ENCODE results near the gene MED15. TPM values are rescaled to one million over a fixed set of nuclear protein-coding genes. Genes with fewer than 3 reads are reported as not detected.
A peak's percentile ranks its signal among the peaks of the same experiment; 100 is the strongest.

The MED15 gene
- total RNA-seq, 4 donors from 2014 or later, result 16.5 to 110 (median 38.6) TPM

DNA sequence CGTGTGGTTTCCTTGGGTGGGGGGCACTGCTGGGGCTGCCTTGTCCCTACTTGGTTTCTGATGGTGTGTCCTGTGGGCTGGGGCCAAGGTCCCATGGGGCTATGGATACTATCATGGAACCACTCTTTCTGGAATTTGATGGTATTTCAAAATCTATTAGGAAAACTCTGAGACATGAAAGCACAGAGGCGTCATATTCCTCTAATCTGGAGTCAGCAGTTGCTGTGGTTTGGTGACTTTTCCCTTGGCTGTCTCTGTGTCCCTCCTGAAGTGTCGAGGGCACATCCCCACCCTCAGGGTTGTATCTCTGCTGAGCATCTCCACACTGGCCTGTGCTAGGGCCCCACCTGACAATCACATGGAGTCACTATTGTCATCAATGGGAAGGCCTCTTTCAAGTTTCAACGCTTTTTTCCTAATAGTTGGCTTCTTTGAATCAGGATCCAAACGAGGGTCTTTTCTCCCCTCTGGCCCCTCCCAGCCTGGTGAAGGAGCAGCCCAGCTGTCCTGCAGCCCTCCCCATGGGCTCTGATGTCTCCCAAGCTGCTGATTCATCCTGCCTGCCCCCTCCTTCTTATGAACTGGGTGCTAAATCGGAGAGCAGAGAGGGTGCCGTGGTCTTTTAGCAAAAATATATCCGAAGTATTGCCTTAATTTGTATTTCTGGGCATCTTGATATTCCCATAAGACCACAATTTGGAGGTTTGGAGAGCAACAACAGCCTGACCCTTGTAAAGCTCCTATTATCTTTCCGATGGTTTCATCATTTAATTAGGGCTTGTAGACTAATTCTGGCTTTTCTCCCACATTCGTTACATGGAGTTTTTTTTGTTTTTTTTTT, 38.5 kb downstream of the MED15 start:
- no peak overlapping the region for H3K4me3 ChIP-seq
- intact Hi-C loops (cut with DNase I; ENCODE audit: low total_unique reads), result no loop called here
- TF ChIP-seq POLR2A (IDR thresholded peaks at IDR 0.05), result no peak
- TF ChIP-seq, protein P1, sequence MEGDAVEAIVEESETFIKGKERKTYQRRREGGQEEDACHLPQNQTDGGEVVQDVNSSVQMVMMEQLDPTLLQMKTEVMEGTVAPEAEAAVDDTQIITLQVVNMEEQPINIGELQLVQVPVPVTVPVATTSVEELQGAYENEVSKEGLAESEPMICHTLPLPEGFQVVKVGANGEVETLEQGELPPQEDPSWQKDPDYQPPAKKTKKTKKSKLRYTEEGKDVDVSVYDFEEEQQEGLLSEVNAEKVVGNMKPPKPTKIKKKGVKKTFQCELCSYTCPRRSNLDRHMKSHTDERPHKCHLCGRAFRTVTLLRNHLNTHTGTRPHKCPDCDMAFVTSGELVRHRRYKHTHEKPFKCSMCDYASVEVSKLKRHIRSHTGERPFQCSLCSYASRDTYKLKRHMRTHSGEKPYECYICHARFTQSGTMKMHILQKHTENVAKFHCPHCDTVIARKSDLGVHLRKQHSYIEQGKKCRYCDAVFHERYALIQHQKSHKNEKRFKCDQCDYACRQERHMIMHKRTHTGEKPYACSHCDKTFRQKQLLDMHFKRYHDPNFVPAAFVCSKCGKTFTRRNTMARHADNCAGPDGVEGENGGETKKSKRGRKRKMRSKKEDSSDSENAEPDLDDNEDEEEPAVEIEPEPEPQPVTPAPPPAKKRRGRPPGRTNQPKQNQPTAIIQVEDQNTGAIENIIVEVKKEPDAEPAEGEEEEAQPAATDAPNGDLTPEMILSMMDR (IDR thresholded peaks at IDR 0.05), result no peak
- H3K27me3 ChIP-seq, result no peaks in the 10 kb centered on the region
- no peaks in the 10 kb centered on the region for H3K36me3 ChIP-seq
- peak in 1 of 2 donors; percentile 12 for DNase-seq
- H3K4me1 ChIP-seq, result peaks cover 8 to 18% of the 10 kb centered on the region in 2 donors
- no peaks in the 10 kb centered on the region for H3K9me3 ChIP-seq
- H3K27ac ChIP-seq, result peak overlapping the region in 1 of 2 donors; percentile 58

DNA sequence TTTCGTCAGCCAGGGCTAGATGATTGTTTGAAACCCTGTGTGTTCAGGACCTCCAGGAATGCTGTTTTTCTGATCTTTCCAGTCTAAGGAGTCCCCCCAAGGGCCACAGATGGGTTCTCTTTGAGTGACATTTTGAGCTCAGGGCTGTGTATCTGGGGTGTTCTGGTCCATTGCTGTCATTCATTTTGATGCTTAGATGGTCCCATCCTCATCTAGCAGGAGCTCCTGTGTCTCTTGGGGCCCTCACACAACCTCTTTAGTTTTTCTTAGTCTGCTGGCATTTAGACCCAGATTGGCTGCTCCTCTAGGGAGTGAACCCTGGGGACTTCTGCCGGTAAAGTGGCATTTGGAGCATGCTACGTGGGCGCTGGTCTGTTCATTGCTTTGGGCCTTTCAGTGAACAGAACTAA, 39.1 kb downstream of the MED15 start:
- DNase-seq, result peak in 1 of 2 donors; percentile 1
- H3K9me3 ChIP-seq, result no peaks in the 10 kb centered on the region
- intact Hi-C loops (cut with DNase I; ENCODE audit: low total_unique reads), result no loop called here
- peaks cover 10 to 20% of the 10 kb centered on the region in 2 donors for H3K4me1 ChIP-seq
- no peaks in the 10 kb centered on the region for H3K36me3 ChIP-seq
- TF ChIP-seq POLR2A (IDR thresholded peaks at IDR 0.05), result no peak
- TF ChIP-seq, protein P1 (IDR thresholded peaks at IDR 0.05), result no peak
- no peaks in the 10 kb centered on the region for H3K27me3 ChIP-seq
- peak overlapping the region in 1 of 2 donors; percentile 58 for H3K27ac ChIP-seq
- H3K4me3 ChIP-seq, result no peak overlapping the region

DNA sequence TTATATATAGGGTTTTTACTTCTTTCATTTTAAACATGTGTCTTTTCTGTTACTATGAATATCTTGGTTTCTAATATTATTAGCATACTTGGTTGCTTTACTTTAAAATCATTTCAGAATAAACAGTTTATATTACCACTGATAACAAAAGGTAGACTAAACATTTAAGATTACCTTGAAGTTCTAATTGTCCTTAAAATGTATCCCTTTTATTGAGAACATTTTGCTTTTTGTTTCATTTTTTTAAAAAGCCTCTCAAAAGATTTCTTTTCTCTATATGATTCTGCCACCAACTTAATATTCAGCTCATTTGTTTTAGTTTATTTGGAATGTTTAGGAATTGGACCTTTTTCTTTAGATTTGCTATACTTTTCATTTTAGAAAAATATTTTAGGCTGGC, 39.6 kb downstream of the MED15 start:
- Histone ChIP-seq H3K27me3 (no peaks in the 10 kb centered on the region), H3K4me1 (peaks cover 13 to 24% of the 10 kb centered on the region in 2 donors), H3K36me3 (no peaks in the 10 kb centered on the region)

DNA sequence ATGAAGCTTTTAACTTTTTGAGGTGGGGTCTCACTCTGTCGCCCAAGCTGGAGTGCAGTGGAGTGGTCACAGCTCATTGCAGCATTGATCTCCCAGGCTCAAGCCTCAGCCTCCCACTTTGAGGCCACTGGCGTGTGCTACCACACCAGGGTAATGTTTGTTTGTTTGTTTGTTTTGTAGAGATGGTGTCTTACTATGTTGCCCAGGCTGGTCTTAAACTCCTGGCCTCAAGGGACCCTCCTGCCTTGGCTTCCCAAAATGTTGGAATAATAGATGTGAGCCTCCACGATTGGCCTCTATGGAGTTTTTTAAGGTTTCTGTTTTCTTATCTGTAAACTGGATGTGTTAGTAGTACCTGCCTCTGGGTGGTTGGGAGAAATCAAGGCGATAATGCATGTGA, 41.4 kb downstream of the MED15 start:
- Histone ChIP-seq H3K4me3 (no peak overlapping the region), H3K9me3 (no peaks in the 10 kb centered on the region), H3K36me3 (no peaks in the 10 kb centered on the region), H3K4me1 (peaks cover 27 to 40% of the 10 kb centered on the region in 2 donors), H3K27ac (peak overlapping the region; percentile 93 to 98), H3K27me3 (no peaks in the 10 kb centered on the region)
- intact Hi-C loops (cut with DNase I; ENCODE audit: low total_unique reads), result no loop called here
- TF ChIP-seq, protein P1 (IDR thresholded peaks at IDR 0.05), result no peak
- no peak for TF ChIP-seq POLR2A (IDR thresholded peaks at IDR 0.05)
- DNase-seq, result peak in 1 of 2 donors; percentile 1

More for the DNA sequence above, 39.6 kb downstream of the MED15 start:
- TF ChIP-seq POLR2A (IDR thresholded peaks at IDR 0.05), result no peak
- TF ChIP-seq, protein P1 (IDR thresholded peaks at IDR 0.05), result no peak
- Histone ChIP-seq H3K27ac (peak overlapping the region in 1 of 2 donors; percentile 58), H3K9me3 (no peaks in the 10 kb centered on the region), H3K4me3 (no peak overlapping the region)
- intact Hi-C loops (cut with DNase I; ENCODE audit: low total_unique reads), result no loop called here
- DNase-seq, result no peak

DNA sequence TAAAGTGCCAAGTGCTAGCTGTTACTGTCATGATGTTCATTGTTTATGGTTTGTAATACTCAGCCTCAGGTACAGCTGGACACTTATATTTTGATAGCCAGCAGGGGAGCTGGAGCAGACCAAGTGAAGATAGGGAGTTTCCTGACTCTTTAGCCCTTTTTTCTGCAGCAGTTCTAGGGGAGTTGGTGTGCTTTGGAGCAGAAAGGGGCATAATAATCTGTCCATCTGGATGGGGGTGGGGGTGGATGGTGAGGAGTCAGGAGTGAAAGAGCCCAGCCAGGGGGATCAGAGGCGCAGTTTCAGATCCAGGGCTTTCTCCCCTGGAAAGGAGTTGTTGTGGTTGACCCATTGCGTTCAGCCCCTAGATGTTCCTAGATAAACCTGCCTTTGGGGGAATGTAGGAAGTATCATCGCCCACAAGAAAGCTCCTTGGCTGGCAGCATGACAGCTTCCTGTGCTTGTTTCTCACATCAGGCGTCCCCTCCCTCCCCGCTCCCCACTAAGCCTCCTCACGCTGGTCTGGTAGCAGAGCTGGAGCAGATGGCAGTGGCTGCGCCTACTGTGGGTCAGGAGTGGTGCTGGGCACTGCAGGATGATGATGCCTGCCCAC, 41.9 kb downstream of the MED15 start:
- DNase-seq, result peak; percentile 33 to 49
- Histone ChIP-seq H3K4me3 (no peak overlapping the region), H3K27me3 (no peaks in the 10 kb centered on the region), H3K36me3 (no peaks in the 10 kb centered on the region), H3K4me1 (peaks cover 30 to 44% of the 10 kb centered on the region in 2 donors), H3K27ac (peak overlapping the region; percentile 93 to 98), H3K9me3 (no peaks in the 10 kb centered on the region)
- intact Hi-C loops (cut with DNase I; ENCODE audit: low total_unique reads), result no loop called here
- TF ChIP-seq, protein P1 (IDR thresholded peaks at IDR 0.05), result no peak
- TF ChIP-seq POLR2A (IDR thresholded peaks at IDR 0.05), result no peak

Data from uterus (tissue), 4 donors.